BJ (cell line): ENCODE data around the gene HS6ST3. TPM values are rescaled to one million over a fixed set of nuclear protein-coding genes. Genes with fewer than 3 reads are reported as not detected.

ENCODE experiments used
- CTCF ChIA-PET: fragments of 350-600 bp; formaldehyde crosslinking; extraction: SDS; loops from one replicate; lab custom pipeline; 2021; ENCODE audit warnings: antibody characterized with exemption, inconsistent platforms; lab: Yijun Ruan, JAX
- POLR2A ChIA-PET: fragments of 300-600 bp; sonication (Branson Sonifier 250); formaldehyde crosslinking; extraction: SDS; loops from one replicate; lab custom pipeline; 2021; ENCODE audit warnings: antibody characterized with exemption; lab: Charles Lee
- DNase-seq: peaks from one replicate; pipeline ENCODE4 v3.0.0-alpha.2; 2011; ENCODE audit warnings: low read depth
- H3K27me3 ChIP-seq: 2 replicates; pipeline ENCODE4 v1.6.0; 2011; ENCODE audit warnings: low read length; ENCODE audit not compliant: control insufficient read depth, insufficient read depth
- H3K36me3 ChIP-seq: 2 replicates; pipeline ENCODE4 v1.5.1; 2011; ENCODE audit warnings: low read length; ENCODE audit not compliant: control insufficient read depth, insufficient read depth
- H3K4me3 ChIP-seq: 2 replicates; pipeline ENCODE4 v1.5.1; 2011; ENCODE audit warnings: low read depth, mild to moderate bottlenecking, control low read depth, low read length
- polyA plus RNA-seq: library from polyadenylated mRNA; depleted of rRNA; stranded (reverse); fragments of >200 nt; gene quantifications from 2 replicates; pipeline ENCODE4 v1.2.3, GENCODE V29; 2011
- TF ChIP-seq, protein P1 (sequence below): IDR thresholded peaks from 2 replicates; pipeline ENCODE4 v1.5.1; 2011; ENCODE audit warnings: low read depth, mild to moderate bottlenecking, control low read depth, inconsistent platforms, low read length, moderate library complexity; ENCODE audit not compliant: insufficient read depth

HS6ST3 gene
- polyA plus RNA-seq, 1 experiment, result not detected

DNA sequence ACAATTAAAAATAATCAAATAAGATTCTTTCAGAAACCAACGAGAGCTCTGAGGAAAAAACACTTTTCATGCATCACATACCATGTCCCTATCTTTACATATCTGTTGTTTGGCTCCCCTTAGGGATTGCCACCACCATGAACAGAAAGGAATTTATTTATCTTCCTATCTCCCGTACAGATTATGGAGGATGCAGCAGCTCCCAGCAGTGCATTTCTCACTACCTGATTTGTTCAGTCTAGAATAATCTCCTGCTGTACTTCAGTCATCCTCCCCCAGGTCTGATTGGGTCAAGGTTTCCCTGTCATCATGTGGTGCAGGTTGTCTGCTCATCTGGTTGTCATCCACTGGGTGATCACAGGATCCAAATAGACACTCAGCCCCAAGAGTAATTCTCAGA, 453.1 kb downstream of the HS6ST3 start:
- DNase-seq, result no peak
- TF ChIP-seq, protein P1, sequence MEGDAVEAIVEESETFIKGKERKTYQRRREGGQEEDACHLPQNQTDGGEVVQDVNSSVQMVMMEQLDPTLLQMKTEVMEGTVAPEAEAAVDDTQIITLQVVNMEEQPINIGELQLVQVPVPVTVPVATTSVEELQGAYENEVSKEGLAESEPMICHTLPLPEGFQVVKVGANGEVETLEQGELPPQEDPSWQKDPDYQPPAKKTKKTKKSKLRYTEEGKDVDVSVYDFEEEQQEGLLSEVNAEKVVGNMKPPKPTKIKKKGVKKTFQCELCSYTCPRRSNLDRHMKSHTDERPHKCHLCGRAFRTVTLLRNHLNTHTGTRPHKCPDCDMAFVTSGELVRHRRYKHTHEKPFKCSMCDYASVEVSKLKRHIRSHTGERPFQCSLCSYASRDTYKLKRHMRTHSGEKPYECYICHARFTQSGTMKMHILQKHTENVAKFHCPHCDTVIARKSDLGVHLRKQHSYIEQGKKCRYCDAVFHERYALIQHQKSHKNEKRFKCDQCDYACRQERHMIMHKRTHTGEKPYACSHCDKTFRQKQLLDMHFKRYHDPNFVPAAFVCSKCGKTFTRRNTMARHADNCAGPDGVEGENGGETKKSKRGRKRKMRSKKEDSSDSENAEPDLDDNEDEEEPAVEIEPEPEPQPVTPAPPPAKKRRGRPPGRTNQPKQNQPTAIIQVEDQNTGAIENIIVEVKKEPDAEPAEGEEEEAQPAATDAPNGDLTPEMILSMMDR, result no peak
- CTCF ChIA-PET, result no interaction called here
- Histone ChIP-seq H3K36me3 (no peaks in the 10 kb centered on the region), H3K27me3 (no peaks in the 10 kb centered on the region), H3K4me3 (no peak overlapping the region)
- POLR2A ChIA-PET, result no interaction called here

DNA sequence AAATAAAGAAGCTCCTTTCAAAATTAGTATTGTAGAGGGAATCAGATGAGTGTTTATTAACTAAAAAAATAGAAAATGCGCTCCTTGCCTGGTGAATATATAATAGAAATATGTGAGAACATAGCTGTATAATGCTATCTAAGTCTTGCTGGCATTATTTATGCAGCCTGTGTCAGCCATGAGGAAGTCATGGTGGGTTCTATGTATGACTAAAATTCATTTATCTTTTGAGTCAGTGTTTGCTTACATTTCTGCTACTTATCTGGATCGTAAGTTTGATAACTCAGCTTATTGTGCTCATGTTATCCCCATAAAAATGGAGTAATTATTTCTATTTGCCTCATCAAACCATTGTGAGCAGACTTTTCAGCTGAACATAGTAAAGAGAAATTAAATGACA, 455.1 kb downstream of the HS6ST3 start:
- H3K4me3 ChIP-seq, result no peak overlapping the region
- DNase-seq, result no peak
- no peaks in the 10 kb centered on the region for H3K36me3 ChIP-seq
- POLR2A ChIA-PET, result no interaction called here
- TF ChIP-seq, protein P1, result no peak
- CTCF ChIA-PET, result interaction anchor here (1.3 kb wide), 1 partner anchor 9 kb away, joined by 6 read pairs; no protein-coding TSS in a partner anchor
- no peaks in the 10 kb centered on the region for H3K27me3 ChIP-seq

GRCh38 chr13:96546463-96546862, 456.6 kb downstream of the HS6ST3 start:
- Histone ChIP-seq H3K4me3 (no peak overlapping the region), H3K36me3 (no peaks in the 10 kb centered on the region), H3K27me3 (no peaks in the 10 kb centered on the region)
- CTCF ChIA-PET, result no interaction called here
- no peak for DNase-seq
- POLR2A ChIA-PET, result no interaction called here
- TF ChIP-seq, protein P1, result no peak

- Histone ChIP-seq H3K36me3 (no peaks in the 10 kb centered on the region), H3K4me3 (no peak overlapping the region), H3K27me3 (no peaks in the 10 kb centered on the region)
- POLR2A ChIA-PET, result no interaction called here
- CTCF ChIA-PET, result interaction anchor here (1.4 kb wide), 1 partner anchor 10 kb away, joined by 3 read pairs; no protein-coding TSS in a partner anchor
- TF ChIP-seq, protein P1, result no peak
- no peak for DNase-seq
Observed at GRCh38 chr13:96551546-96551945, 461.6 kb downstream of the HS6ST3 start.

GRCh38 chr13:96552559-96552958, 462.7 kb downstream of the HS6ST3 start:
- CTCF ChIA-PET, result no interaction called here
- POLR2A ChIA-PET, result no interaction called here
- H3K4me3 ChIP-seq, result no peak overlapping the region
- TF ChIP-seq, protein P1, result no peak
- DNase-seq, result no peak
- H3K36me3 ChIP-seq, result no peaks in the 10 kb centered on the region
- no peaks in the 10 kb centered on the region for H3K27me3 ChIP-seq
